GM19372 (cell line): ENCODE results near the gene PDCD2L.
"Not testable (repeated sequence)": the region's sequence is repeated elsewhere in the genome, so short reads cannot be mapped to it uniquely, and the experiment has no call there.

ENCODE experiments used
- ATAC-seq: cut with Tn5 transposase; IDR thresholded peaks from one replicate; pipeline ENCODE4 v1.9.1; 2021; ENCODE audit warnings: mild to moderate bottlenecking, low read depth, moderate library complexity; ENCODE audit not compliant: unreplicated experiment

PDCD2L gene, protein sequence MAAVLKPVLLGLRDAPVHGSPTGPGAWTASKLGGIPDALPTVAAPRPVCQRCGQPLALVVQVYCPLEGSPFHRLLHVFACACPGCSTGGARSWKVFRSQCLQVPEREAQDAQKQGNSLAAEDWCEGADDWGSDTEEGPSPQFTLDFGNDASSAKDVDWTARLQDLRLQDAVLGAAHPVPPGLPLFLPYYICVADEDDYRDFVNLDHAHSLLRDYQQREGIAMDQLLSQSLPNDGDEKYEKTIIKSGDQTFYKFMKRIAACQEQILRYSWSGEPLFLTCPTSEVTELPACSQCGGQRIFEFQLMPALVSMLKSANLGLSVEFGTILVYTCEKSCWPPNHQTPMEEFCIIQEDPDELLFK

DNA sequence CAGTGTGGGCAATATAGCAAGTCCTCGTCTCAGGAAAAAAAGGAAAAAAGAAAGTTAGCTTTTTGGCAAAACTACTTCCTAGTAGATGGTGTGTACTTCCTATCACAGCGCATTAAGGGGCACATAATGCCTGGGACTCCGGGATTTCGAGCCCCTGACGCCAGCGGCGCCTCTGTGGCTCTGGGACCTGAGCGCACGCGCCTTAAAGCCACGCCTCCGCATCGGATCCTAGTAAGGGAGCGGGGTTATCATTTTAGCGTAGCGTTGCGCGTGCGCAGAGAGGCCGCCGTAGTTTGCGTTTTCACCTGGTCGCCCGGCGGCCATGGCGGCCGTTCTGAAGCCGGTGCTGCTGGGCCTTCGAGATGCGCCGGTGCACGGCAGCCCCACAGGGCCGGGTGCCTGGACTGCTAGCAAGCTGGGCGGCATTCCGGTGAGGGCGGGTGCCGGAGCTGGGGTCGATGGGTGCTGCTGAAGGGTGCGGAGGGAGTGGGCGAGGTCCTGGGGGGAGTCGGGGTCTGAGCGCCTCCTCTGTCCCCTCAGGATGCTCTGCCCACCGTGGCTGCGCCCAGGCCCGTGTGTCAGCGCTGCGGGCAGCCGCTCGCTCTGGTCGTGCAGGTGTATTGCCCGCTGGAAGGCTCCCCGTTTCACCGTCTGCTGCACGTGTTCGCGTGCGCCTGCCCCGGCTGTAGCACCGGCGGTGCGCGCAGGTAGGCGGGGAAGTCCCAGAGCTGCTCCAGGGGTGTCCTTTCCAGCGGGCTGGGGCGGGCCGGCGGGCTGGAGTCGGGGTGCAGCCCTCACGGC is at the start of gene PDCD2L:
TSS of gene PDCD2L (plus strand) at position 291 of the 801 bp plus-strand sequence. CDS start at position 323, 32 bp downstream.
- peak; percentile 87 for ATAC-seq

DNA sequence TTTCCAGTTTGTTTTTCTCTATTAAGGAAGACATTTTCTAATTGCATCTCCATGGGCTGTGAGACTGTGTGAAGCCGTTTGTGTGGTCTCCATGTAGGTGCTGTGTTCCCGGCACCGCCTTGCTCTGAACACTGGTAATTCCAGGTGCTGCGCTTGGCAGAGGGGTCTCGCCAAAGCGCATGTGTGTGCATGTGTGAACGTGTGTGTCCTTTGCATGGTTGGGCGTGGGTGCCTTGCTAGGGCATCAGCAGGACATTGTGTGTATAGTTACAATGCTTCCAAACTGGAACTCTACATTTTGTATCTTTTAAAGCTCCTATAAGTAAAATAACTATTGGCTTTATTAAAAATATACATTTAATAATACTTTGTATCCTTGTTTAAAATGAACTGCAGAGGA is 49.0 kb upstream of the PDCD2L start:
- ATAC-seq = no peak

DNA sequence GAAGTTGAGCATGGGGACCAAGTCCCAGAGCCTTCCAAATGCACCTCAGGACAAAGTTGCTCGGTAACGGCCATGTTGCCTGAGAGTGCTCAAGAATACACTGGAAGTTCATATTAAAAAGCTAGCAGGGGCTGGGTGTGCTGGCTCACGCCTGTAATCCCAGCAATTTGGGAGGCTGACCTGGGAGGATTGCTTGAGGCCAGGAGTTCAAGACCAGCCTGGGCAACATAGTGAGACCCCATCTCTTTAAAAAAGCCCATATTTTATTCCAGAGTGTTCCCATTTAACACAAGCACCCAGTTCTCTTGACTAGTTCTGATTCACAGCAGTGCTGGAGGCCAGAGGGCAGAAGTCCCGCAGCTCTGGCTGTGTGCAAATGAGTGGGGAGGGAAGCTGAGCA is 47.3 kb upstream of the PDCD2L start:
- ATAC-seq = no peak

DNA sequence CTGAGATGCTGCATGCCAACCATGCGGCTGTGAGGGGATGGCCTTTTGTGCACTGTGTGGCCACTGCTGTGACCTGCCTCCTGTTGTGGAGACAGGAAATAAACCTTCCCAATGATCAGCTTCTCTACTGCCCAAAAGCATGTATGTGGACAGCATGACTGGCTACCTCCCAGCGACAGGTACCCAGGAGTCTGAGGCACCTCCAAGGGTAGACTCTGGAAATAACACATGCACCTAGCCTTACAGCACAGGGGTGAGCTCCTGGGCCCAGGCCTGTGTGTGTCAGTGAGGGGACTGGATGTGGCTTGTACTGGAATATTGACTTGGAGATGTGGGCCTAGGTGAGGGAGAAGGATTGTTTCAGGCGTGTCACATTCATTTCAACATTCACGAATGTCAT is 46.8 kb upstream of the PDCD2L start:
- ATAC-seq = no peak

GRCh38 chr19:34359140-34359953 is 44.9 kb upstream of the PDCD2L start:
- peak; percentile 95 for ATAC-seq

- ATAC-seq = no peak
Measured at GRCh38 chr19:34359954-34360315, 44.3 kb upstream of the PDCD2L start.

GRCh38 chr19:34360354-34360909 is 43.8 kb upstream of the PDCD2L start:
- ATAC-seq = no peak

DNA sequence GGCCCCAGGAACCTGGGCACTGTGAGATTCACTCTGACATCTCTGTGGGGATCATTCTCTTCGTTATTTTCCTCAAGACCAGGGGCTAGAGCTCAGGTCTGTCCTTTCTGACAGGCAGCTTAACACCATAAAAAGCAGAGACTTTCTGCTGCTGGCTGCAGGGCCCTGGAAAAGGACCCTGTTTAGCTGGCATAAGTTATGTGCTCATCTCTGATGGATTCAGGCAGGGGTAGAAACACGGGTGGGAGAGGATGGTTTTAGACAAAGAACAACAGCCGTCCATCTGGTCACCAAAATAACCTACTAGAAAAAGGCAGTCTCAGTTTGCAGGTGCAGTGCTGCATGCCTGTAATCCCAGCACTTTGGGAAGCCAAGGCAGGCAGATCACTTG is 41.5 kb upstream of the PDCD2L start:
- ATAC-seq = no peak

DNA sequence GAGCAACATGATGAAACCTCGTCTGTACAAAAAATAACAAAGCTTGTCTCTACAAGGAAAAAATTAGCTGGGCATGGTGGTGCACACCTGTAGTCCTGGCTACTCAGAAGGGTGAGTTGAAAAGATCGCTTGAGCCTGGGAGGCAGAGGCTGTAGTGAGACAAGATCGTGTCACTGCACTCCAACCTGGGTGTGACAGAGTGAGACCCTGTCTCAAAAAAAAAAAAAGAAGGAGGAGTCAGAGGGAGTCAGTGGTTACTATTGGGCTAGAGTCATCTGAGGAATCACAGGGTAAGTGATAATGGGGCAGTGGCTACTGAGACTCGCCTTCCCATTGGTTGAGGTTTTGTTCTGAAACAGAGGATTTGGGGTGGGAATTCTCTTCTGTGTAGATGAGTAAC is 41.1 kb upstream of the PDCD2L start:
- ATAC-seq = no peak

DNA sequence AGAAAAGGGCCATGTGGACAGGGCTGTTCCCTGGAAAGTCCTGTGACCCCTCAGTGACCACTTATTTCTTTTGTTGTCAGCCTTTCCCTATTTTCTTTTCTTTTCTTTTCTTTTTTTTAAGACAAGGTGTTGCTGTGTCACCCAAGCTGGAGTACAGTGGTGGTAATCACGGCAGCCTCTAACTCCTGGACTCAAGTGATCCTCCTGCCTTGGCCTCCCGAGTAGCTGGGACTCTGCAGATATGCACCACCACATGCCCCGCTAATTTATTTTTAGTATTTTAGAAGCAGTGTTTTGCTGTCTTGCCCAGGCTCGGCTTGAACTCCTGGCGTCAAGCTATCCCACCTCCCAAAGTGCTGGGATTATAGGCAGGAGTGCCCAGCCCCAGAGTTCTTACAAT is 40.3 kb upstream of the PDCD2L start:
- no peak for ATAC-seq

DNA sequence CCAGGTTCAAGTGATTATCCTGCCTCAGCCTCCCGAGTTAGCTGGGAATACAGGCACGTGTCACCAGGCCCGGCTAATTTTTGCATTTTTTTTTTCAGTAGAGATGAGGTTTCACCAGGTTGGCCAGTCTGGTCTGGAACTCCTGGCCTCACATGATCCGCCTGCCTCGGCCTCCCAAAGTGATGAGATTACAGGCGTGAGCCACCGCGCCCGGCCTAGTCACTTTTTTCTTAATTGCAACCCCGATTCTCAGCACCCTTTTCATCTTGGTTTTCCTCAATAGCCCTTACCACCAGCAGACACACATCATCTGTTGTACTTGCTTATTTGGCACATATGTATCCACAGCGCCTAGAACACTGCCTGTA is 39.8 kb upstream of the PDCD2L start:
- no peak for ATAC-seq

DNA sequence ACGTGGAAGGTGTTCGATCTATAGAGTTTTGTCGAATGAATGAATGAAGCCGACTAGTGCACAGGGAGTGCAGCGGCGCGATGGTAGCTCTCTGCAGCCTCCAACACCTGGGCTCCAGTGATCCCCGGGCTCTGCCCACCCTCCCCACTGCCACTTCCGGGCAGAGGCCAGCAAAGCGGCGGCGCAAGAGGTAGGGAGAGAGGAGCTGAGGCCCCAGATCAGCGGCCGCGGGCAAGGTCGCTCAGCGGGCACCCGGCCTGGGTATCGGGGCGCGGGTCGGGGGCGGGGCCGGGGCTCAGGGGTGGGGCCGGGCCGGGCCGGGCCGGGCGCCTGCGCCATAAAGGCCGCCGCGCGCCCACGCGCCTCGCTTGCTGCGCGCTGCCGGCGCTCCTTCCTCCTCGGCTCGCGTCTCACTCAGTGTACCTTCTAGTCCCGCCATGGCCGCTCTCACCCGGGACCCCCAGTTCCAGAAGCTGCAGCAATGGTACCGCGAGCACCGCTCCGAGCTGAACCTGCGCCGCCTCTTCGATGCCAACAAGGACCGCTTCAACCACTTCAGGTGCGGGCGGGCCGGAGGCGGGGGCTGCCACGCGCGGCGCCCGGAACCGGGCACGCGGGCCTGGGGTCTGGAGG is 39.3 kb upstream of the PDCD2L start, which contains the start of gene GPI:
TSS of gene GPI (plus strand) at position 367 of the 633 bp plus-strand sequence. CDS start at position 438, 71 bp downstream.
- ATAC-seq = peak; percentile 82

GRCh38 chr19:34365463-34366401 is 38.5 kb upstream of the PDCD2L start:
- ATAC-seq = no peak

- ATAC-seq = no peak
Measured at GRCh38 chr19:34366738-34367623, 37.2 kb upstream of the PDCD2L start.

GRCh38 chr19:34367624-34367957 is 36.6 kb upstream of the PDCD2L start:
- no peak for ATAC-seq

DNA sequence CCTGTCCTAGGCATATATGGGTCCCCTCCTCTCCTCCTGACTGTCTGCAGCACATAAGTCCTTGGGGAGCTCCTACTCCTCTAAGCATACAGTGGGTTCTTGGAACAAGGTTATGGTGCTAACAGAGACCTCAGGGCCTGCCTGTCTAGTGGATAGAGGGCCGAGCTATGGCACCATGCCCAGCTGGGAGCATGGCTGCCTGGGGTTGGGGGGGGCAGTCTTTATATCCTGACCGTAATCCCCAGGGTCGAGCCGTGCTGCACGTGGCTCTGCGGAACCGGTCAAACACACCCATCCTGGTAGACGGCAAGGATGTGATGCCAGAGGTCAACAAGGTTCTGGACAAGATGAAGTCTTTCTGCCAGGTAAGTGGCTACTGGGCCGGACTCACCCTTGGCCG is 35.9 kb upstream of the PDCD2L start:
- ATAC-seq = no peak

DNA sequence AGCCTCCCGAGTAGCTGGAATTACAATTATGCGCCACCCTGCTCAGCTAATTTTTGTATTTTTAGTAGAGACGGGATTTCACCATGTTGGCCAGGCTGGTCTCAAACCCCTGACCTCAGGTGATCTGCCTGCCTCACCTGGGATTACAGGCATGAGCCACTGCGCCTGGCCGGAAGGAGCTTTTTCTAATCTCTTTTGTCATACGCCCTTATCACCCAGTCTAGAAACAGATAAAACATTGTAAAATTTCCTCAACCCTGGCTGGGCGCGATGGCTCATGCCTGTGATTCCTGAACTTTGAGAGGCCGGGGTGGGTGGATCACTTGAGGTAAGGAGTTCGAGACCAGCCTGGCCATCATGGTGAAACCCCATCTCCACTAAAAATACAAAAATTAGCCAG is 35.0 kb upstream of the PDCD2L start:
- ATAC-seq = not testable (repeated sequence)

DNA sequence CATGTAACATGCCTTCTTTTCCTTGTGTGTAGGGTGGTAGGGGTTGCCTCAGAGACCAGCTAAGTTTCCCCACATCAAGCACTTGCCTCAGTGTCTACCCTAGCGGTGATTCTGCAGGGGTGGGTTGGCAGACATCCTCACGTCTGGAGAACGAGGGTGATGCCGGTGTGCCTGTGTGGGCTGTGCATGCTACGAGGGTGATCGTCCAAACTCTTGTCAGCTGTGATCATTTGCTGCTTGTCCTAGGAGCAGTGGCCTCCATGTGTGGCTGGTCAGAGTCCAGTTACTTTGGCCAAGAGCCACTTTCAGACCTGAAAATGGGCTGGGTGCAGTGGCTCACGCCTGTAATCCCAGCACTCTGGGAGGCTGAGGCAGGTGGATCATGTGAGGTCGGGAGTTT is 34.1 kb upstream of the PDCD2L start:
- ATAC-seq = no peak
